Endodermal cell (in vitro differentiated cells): ENCODE results near the gene NADSYN1. TPM values are rescaled to one million over a fixed set of nuclear protein-coding genes. Genes with fewer than 3 reads are reported as not detected.

ENCODE experiments used
- DNase-seq: peaks from one replicate; pipeline ENCODE4 v3.0.0-alpha.2; 2017
- H3K27ac ChIP-seq: 2 replicates; pipeline ENCODE4 v1.5.1; 2013; ENCODE audit warnings: mild to moderate bottlenecking, low read depth, low read length, moderate library complexity
- H3K27me3 ChIP-seq: 2 replicates; pipeline ENCODE4 v1.6.1; 2013; ENCODE audit warnings: mild to moderate bottlenecking, low read length, moderate library complexity; ENCODE audit not compliant: insufficient read depth, control insufficient read depth, poor library complexity, severe bottlenecking
- H3K36me3 ChIP-seq: 2 replicates; pipeline ENCODE4 v1.7.0; 2013; ENCODE audit warnings: mild to moderate bottlenecking, low read length, moderate library complexity; ENCODE audit not compliant: control insufficient read depth, insufficient read depth
- H3K4me1 ChIP-seq: one replicate; pipeline ENCODE4 v1.7.0; 2013; ENCODE audit warnings: low read length; ENCODE audit not compliant: control insufficient read depth, insufficient read depth
- H3K4me3 ChIP-seq: 2 replicates; pipeline ENCODE4 v1.5.1; 2013; ENCODE audit warnings: mild to moderate bottlenecking, low read length, moderate library complexity
- H3K9ac ChIP-seq: 2 replicates; pipeline ENCODE4 v1.6.1; 2013; ENCODE audit warnings: mild to moderate bottlenecking, low read length, moderate library complexity; ENCODE audit not compliant: poor library complexity, severe bottlenecking; ENCODE audit errors: extremely low read depth
- H3K9me3 ChIP-seq: 2 replicates; pipeline ENCODE4 v1.6.1; 2013; ENCODE audit warnings: mild to moderate bottlenecking, low read length, moderate library complexity; ENCODE audit not compliant: control insufficient read depth
- H3K27ac Mint-ChIP-seq: 2 replicates; pipeline ENCODE4 v1.8.0; 2020; ENCODE audit warnings: mixed read lengths
- H3K27me3 Mint-ChIP-seq: 2 replicates; pipeline ENCODE4 v1.8.0; 2021; ENCODE audit warnings: mild to moderate bottlenecking, mixed read lengths; ENCODE audit not compliant: insufficient read depth
- H3K36me3 Mint-ChIP-seq: 2 replicates; pipeline ENCODE4 v1.8.0; 2020; ENCODE audit warnings: low read depth, mixed read lengths
- H3K4me1 Mint-ChIP-seq: 2 replicates; pipeline ENCODE4 v1.8.0; 2020; ENCODE audit warnings: mixed read lengths
- H3K4me3 Mint-ChIP-seq: 2 replicates; pipeline ENCODE4 v1.8.0; 2020; ENCODE audit warnings: mild to moderate bottlenecking, moderate library complexity, mixed read lengths
- H3K9me3 Mint-ChIP-seq: 2 replicates; pipeline ENCODE4 v1.8.0; 2020; ENCODE audit warnings: mild to moderate bottlenecking, mixed read lengths
- WGBS, 2 experiments: methylation state at CpG; one replicate each; pipeline versions ENCODE4 v1.1.5 to v1.1.7; 2013; ENCODE audit warnings: missing lambda C conversion rate in 2 of 2, mixed read lengths in 1 of 2; ENCODE audit not compliant: insufficient coverage in 1 of 2, insufficient read length in 1 of 2; 5-methylcytosine and 5-hydroxymethylcytosine counted together
- total RNA-seq, 2 donors: library from RNA; stranded (reverse); fragmentation: NEBNext Ultra II Directional in 1 of 2; extraction: Animal tissue kit (Norgen Biotek cat#: 25700) in 1 of 2; gene quantifications; 2 replicates in 1 of 2; 3 replicates in 1 of 2; pipeline ENCODE4 v1.2.1, GENCODE V29; 2021
- TF ChIP-seq, protein P1 (sequence below): fragments of 200-600 bp; sonication (generic); conservative IDR thresholded peaks from 2 replicates; pipeline ENCODE4 v1.5.0; 2021; ENCODE audit warnings: antibody characterized with exemption, mild to moderate bottlenecking

Gene NADSYN1
- total RNA-seq, 2 donors from 2014 or later, result 51.9 to 61.6 TPM

DNA sequence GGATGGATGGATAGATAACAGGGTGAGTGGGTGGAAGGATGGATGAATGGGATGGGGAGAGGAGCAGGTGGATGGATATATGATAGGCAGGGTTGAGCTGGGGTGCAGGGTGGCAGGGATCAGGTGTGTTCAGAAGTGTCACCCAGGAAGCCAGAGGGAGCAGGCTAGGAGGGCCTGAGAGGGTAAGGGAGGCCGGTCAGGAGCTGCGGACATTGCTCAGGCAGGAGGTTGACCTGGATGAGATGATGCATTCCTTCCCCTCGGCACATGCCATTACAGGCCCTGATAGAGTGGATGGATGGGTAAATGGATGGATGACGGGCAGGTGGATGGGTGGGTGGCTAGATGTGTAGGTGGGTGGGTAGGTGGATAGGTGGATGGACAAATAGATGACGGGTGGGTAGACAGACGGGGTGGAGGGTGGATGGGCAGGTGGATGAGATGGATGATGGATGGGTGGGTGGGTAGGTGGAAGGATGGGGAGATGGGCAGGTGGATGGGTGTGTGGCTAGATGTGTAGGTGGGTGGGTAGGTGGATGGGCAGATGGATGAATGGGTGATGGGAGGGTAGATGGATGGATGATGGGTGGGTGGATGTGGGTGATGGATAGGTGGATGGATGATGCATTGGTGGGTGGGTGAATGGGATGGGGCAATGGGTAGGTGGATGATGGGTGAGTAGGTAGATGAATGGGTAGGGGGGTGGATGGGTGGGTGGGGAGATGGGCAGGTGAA, 12.8 kb upstream of the NADSYN1 start:
- H3K36me3 ChIP-seq, result peaks cover 69% of the 10 kb centered on the region
- no peak overlapping the region for H3K9ac ChIP-seq
- TF ChIP-seq, protein P1, sequence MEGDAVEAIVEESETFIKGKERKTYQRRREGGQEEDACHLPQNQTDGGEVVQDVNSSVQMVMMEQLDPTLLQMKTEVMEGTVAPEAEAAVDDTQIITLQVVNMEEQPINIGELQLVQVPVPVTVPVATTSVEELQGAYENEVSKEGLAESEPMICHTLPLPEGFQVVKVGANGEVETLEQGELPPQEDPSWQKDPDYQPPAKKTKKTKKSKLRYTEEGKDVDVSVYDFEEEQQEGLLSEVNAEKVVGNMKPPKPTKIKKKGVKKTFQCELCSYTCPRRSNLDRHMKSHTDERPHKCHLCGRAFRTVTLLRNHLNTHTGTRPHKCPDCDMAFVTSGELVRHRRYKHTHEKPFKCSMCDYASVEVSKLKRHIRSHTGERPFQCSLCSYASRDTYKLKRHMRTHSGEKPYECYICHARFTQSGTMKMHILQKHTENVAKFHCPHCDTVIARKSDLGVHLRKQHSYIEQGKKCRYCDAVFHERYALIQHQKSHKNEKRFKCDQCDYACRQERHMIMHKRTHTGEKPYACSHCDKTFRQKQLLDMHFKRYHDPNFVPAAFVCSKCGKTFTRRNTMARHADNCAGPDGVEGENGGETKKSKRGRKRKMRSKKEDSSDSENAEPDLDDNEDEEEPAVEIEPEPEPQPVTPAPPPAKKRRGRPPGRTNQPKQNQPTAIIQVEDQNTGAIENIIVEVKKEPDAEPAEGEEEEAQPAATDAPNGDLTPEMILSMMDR, result no peak
- DNase-seq, result no peak
- H3K9me3 ChIP-seq, result no peaks in the 10 kb centered on the region
- H3K4me1 ChIP-seq, result no peaks in the 10 kb centered on the region
- H3K27me3 Mint-ChIP-seq, result no peaks in the 10 kb centered on the region
- 95 to 100% methylated on average over 5 to 6 of the region's 6 CpGs for WGBS, 2 experiments
- H3K4me3 Mint-ChIP-seq, result no peak overlapping the region
- no peaks in the 10 kb centered on the region for H3K4me1 Mint-ChIP-seq
- no peak overlapping the region for H3K27ac Mint-ChIP-seq
- no peak overlapping the region for H3K27ac ChIP-seq
- H3K27me3 ChIP-seq, result no peaks in the 10 kb centered on the region
- peaks cover 77% of the 10 kb centered on the region for H3K36me3 Mint-ChIP-seq
- H3K9me3 Mint-ChIP-seq, result no peaks in the 10 kb centered on the region
- H3K4me3 ChIP-seq, result no peak overlapping the region

DNA sequence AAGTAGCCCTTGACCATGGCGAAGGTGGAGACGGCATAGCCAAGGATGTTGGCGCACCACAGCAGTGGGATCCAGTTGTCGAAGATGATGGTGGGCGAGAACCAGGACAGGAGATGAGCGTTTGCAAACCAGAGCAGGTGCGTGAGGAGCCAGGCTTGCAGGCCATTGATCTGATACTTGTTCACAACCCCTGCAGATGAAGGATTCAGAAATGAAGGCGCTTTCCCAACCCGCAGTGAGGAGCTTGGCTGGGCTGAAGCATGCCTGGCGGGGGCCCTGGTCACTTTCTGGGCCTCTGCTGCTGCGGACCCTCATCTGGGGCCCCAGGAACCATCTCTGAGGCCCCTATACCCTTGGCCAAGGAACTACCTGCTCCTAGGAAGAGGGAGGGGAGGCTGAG, 11.8 kb upstream of the NADSYN1 start:
- Mint-ChIP-seq H3K27ac (no peak overlapping the region), H3K4me3 (no peak overlapping the region), H3K9me3 (peaks cover 5% of the 10 kb centered on the region), H3K27me3 (no peaks in the 10 kb centered on the region), H3K4me1 (no peaks in the 10 kb centered on the region), H3K36me3 (peaks cover 80% of the 10 kb centered on the region)
- TF ChIP-seq, protein P1, result no peak
- WGBS, 2 experiments, result 95 to 97% methylated on average over 9 to 11 of the region's 11 CpGs
- Histone ChIP-seq H3K36me3 (peaks cover 73% of the 10 kb centered on the region), H3K9ac (no peak overlapping the region), H3K4me3 (no peak overlapping the region), H3K27me3 (no peaks in the 10 kb centered on the region), H3K9me3 (peaks cover 10% of the 10 kb centered on the region), H3K4me1 (no peaks in the 10 kb centered on the region), H3K27ac (no peak overlapping the region)
- DNase-seq, result no peak

DNA sequence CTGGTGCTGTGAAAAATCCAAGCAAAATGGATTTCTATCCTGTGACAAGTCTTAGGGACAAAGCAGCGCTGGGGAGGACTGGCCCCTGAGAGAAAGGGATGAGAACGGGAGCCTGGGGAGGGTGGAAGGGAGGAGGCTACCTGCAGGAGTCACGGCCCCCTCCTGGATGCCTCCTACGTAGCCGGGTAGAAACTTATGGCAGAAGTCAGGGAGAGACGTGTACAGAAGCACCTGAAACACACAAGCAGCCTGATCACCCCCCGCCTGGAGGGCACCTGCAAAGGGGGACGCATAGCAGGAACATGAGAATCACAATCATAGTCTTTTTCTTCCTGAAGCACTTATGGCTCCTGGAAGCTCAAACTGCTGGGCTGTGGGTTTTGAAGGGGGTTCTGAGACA, 10.9 kb upstream of the NADSYN1 start:
- H3K36me3 Mint-ChIP-seq, result peaks cover 82% of the 10 kb centered on the region
- no peak overlapping the region for H3K27ac ChIP-seq
- 96 to 97% methylated on average over 4 to 8 of the region's 8 CpGs for WGBS, 2 experiments
- peaks cover 17% of the 10 kb centered on the region for H3K9me3 ChIP-seq
- no peak for DNase-seq
- H3K4me1 Mint-ChIP-seq, result peaks cover 6% of the 10 kb centered on the region
- no peak overlapping the region for H3K4me3 ChIP-seq
- H3K27me3 Mint-ChIP-seq, result no peaks in the 10 kb centered on the region
- no peaks in the 10 kb centered on the region for H3K4me1 ChIP-seq
- no peak overlapping the region for H3K9ac ChIP-seq
- H3K27ac Mint-ChIP-seq, result no peak overlapping the region
- no peaks in the 10 kb centered on the region for H3K27me3 ChIP-seq
- H3K4me3 Mint-ChIP-seq, result no peak overlapping the region
- TF ChIP-seq, protein P1, result no peak
- peaks cover 6% of the 10 kb centered on the region for H3K9me3 Mint-ChIP-seq
- peaks cover 78% of the 10 kb centered on the region for H3K36me3 ChIP-seq
